ENCODE measurements around the gene NDST3. TPM values are rescaled to one million over a fixed set of nuclear protein-coding genes. Genes with fewer than 3 reads are reported as not detected.

NDST3 gene
- polyA plus RNA-seq, 5 donors: 1.1 to 2.0 (median 1.6) TPM

DNA sequence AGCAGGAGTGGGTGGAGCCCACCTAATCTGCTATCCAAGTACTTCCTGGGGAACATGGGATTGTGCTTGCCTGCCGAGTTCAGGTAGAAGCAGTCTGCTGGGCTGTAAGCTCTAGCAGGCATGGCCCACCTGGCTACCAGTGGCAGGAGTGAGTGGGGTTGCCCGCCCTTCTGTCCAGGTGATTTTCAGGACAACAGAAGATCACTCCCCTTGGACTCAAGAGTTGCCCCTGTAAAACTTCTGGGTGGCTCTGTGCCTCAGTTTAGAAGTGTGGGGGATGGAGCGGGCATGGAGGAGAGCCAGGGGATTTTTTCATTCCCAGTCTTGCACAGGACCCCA is 43.5 kb downstream of the NDST3 start:
- DNase-seq: no peak

GRCh38 chr4:118081434-118081833 is 47.1 kb downstream of the NDST3 start:
- DNase-seq: no peak

- DNase-seq: no peak
These were observed 47.9 kb downstream of the NDST3 start for GRCh38 chr4:118082182-118082581.

GRCh38 chr4:118085700-118086099 is 51.4 kb downstream of the NDST3 start:
- DNase-seq: no peak

DNA sequence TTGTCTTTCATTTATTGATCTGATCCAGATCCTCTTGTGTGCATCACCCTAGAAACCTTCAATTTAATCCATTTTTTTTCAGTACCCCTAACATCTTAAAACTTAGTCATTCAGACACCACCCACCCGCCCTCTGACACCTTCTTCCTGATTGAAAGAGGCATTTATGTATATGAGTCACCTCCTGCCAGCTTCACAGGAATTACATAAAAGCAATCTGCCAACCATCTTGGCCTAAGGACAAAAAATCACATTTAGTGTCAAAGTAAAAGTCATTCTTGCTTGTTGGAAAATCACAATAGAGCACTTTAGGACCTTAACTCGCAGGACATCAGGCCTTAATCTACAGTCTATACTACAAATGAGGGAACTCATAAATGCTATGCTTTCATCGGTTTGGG is 52.1 kb downstream of the NDST3 start:
- no peak for DNase-seq

- no peak for DNase-seq
These were observed 53.1 kb downstream of the NDST3 start for GRCh38 chr4:118087366-118087765.

- DNase-seq: no peak
These were observed 64.8 kb downstream of the NDST3 start for GRCh38 chr4:118099106-118099505.

GRCh38 chr4:118102195-118102594 is 67.9 kb downstream of the NDST3 start:
- no peak for DNase-seq

DNA sequence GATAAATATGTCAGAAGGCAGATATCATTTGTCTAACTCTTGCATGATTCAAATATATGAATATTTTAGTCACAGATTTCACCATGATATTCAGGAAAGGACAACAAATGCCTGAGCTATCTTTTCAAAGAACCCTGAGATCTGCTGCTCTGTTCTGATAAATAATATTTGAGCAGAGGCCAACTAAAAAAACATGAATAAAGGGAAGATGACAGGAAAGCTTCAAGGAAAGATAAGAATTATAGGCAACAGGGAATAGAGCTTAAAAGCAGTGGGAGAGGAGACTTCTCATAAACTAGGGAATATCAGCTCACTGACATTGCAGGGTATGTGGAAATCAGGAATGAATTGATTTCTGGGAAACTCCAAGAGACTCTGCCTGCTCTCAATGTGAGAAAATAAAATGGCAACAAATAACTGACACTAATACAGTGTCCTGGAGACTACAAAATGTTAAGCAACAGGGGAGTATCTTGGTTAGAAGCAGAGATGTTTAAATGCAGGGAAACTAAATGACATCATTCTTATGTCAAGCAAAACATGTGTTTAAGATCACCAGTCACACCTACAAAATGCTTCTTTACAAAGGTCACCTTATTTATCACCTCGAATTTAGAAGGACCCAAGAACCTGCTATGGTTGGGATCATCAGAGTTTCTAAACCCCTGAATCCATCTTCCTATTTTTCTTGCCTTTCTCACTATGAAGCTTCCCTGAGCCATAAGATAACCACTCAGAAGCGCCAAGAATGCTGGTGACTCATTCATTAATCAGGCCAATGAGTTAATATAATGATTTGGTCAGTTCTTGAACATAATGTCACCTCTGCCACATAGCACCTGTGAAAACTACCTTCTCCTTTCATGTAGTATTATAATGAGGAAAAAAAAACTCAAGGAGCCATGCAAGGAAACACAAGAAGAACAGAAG is 78.1 kb downstream of the NDST3 start:
- no peak for DNase-seq

DNA sequence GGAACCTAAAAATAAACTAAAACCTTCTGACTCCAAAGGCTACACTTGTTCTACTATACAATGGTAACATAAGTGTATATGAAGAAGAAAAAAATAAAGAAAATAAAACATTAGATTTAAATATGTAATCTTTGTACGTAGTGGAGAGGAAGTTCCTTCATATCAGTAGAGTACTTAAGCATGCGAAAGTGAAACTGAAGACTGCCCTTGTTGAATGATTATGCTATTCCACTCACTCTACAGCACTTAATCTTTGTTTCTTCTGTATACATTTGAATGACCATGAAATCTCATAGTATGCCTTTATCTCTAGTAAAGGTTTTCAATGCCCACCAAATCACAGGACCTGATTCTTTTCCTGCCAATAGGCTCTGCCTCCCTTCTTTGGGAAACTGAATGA is 78.9 kb downstream of the NDST3 start:
- no peak for DNase-seq

- DNase-seq: no peak
These were observed 80.4 kb downstream of the NDST3 start for GRCh38 chr4:118114720-118115119.

DNA sequence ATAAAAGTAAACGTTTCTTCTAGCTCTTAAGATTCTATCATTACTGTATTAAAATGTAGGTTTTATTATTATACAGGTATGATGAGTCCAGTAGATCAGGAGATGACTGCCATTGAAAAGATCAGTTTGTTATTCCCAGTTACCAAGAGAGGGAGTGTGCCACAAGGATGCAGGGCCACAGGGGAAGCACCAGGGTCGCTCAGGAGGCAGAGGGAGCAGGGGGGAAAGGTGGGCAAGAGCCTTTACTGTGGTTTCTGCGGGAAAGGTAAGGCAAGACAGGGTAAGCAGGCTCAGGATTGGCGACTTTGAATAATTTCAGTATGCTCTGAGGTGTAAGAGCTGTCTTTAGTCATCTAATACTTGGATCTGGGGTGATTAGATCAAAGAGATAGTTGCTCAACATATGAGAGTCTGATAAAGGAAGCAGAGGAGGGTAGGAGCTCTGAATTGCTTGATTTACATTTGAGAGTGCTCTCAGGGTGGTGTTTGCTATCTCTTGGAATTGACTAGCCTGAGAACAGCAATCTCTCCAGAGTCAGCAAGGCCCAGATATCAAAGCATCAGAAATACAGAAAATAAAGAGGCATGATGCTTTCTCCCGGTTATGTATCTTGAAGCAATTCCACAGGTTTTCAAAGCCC is 86.0 kb downstream of the NDST3 start:
- DNase-seq: no peak

- DNase-seq: no peak
These were observed 90.7 kb downstream of the NDST3 start for GRCh38 chr4:118124997-118125396.

GRCh38 chr4:118139241-118139640 is 105.0 kb downstream of the NDST3 start:
- no peak for DNase-seq

DNA sequence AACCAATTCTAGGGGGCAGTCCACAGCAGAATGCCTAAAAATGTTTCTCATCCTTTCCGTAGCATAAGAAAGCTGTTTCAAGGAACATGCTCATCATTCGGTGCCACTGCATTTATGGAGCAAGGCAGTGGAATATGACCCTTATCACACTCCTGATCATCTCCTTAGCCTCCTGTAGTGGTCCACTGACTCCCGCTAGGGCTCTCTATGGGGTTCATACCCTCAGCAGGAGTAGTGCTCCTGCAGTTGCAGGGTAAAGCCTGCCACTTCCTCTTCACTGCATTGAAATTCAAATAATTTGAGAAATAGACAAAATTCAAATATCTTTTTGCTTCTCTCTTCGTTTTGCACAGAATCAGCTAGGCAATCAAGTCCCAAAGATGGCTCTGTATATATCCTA is 107.0 kb downstream of the NDST3 start:
- DNase-seq: no peak

DNA sequence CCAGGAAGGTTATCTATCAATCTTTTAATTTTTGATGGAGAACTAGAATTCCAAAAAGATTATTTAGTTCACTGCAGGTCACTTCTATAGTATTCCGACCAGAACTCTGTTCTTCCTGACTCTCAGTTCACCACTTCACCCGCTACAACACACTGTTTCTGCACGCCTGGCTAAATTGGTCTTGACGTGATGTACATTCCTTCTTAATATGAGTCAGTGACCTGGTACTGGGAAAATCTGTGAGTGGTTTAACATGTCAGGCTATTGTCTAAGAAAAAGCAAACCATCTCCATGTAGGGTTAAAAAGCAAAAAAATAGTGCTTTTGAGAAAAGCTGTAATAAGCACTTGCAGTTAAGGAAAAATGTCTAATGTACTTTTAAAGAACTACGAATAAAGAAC is 120.4 kb downstream of the NDST3 start:
- no peak for DNase-seq

- DNase-seq: no peak
These were observed 121.2 kb downstream of the NDST3 start for GRCh38 chr4:118155516-118155915.

- no peak for DNase-seq
These were observed 124.6 kb downstream of the NDST3 start for GRCh38 chr4:118158763-118159375.

DNA sequence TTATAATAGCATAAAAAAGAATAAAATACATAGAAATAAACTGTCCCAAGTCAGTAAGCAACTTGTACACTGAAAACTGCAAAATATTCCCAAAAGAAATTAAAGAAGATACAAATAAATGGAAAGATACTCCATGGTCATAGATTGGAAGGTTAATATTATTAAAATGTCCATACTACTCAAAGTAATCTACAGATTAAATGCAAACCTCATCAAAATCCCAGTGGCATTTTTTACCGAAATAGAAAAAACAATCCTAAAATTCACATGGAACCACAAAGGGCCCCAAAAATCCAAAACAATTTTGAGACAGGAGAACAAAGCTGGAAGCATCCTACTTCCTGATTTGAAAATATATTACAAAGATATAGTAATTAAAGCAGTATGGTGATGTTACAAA is 133.0 kb downstream of the NDST3 start:
- DNase-seq: no peak

GRCh38 chr4:118171381-118171780 is 137.1 kb downstream of the NDST3 start:
- DNase-seq: no peak

- no peak for DNase-seq
These were observed 138.8 kb downstream of the NDST3 start for GRCh38 chr4:118173126-118173525.

DNA sequence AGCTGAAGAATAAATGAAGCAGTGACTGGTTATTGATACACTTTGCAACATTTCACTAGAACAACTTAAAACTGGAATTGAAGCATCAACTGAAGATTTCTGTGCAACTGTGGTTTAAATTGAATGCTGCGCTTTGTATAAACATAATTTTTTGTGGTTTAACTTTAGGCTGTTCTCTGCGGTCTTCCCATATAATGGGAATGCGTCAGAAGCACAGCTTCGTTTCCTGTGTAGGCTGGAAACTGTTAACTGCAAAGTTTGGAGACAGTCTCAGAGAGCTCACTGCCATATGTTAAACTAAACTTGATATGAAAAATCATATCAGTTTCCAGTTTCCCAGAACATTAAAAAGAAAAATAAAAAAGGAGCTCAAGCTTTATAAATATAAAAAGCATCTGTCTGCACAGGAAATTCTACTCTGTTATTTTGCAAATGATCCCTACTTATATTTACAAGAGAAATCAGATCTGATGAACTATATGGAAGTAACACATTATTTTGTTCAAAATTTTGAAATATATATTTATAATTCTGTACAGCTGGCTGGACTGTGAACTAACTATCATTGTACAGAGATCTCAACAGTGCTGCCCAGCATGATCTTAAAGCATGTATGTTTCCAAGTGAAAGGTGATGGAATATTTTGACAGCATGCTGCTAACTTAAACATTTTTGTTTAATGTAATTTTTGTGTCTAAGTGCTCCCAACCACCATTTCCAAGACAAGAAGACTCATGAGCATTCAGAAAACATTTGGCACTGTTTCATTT is 139.9 kb downstream of the NDST3 start:
- DNase-seq: peak; percentile 17 to 23

All from right lung (tissue), 5 donors.